Frontal cortex (tissue), 4 donors: Measurements from ENCODE around the gene UBAC2. TPM values are rescaled to one million over a fixed set of nuclear protein-coding genes. Genes with fewer than 3 reads are reported as not detected.

Experiments used
- DNase-seq, 2 donors: peaks; one replicate each; pipeline ENCODE4 v3.0.0; 2012; ENCODE audit warnings: low spot score in 2 of 2
- FAIRE-seq: peaks from 2 replicates; lab custom pipeline; 2012; peaks lifted over from hg19 to GRCh38; lab: Jason Lieb, UNC
- total RNA-seq: library from RNA; depleted of rRNA; stranded (reverse); fragments of >200 nt; gene quantifications from one replicate; pipeline ENCODE4 v1.2.3, GENCODE V29; 2014
- donor health status: control.
- donor health status: control.
- donor health status: control.

UBAC2 gene
- total RNA-seq, 1 donor from 2014 or later = 42.4 TPM

GRCh38 chr13:99417201-99418102, 216.8 kb downstream of the UBAC2 start:
- no peak for FAIRE-seq
- DNase-seq = no peak

GRCh38 chr13:99418103-99418842, 217.6 kb downstream of the UBAC2 start:
- no peak for DNase-seq
- FAIRE-seq = no peak

GRCh38 chr13:99418843-99419140, 218.1 kb downstream of the UBAC2 start:
- no peak for DNase-seq

GRCh38 chr13:99419591-99420243, 219.1 kb downstream of the UBAC2 start:
- no peak for DNase-seq

More at GRCh38 chr13:99418843-99419140, 218.1 kb downstream of the UBAC2 start:
- FAIRE-seq = no peak

GRCh38 chr13:99421271-99421670, 220.6 kb downstream of the UBAC2 start:
- no peak for DNase-seq
- no peak for FAIRE-seq

More at GRCh38 chr13:99419591-99420243, 219.1 kb downstream of the UBAC2 start:
- FAIRE-seq = no peak

- no peak for FAIRE-seq
- no peak for DNase-seq
Measured at GRCh38 chr13:99421758-99422585, 221.3 kb downstream of the UBAC2 start.

GRCh38 chr13:99422586-99423220, 222.0 kb downstream of the UBAC2 start:
- DNase-seq = no peak
- FAIRE-seq = no peak

GRCh38 chr13:99425485-99426341, 225.1 kb downstream of the UBAC2 start:
- no peak for DNase-seq
- no peak for FAIRE-seq

- DNase-seq (no peak), FAIRE-seq (no peak)
Measured at GRCh38 chr13:99426426-99426825, 225.8 kb downstream of the UBAC2 start.

- DNase-seq (no peak), FAIRE-seq (no peak)
Measured at GRCh38 chr13:99429670-99430069, 229.0 kb downstream of the UBAC2 start.

GRCh38 chr13:99431927-99432608, 231.4 kb downstream of the UBAC2 start:
- DNase-seq = no peak

GRCh38 chr13:99432609-99433542, 232.2 kb downstream of the UBAC2 start:
- no peak for FAIRE-seq
- peak in 1 of 2 donors; percentile 55 for DNase-seq

More at GRCh38 chr13:99431927-99432608, 231.4 kb downstream of the UBAC2 start:
- no peak for FAIRE-seq

- no peak for DNase-seq
- FAIRE-seq = no peak
Measured at GRCh38 chr13:99433543-99434075, 233.0 kb downstream of the UBAC2 start.

GRCh38 chr13:99434258-99434788, 233.7 kb downstream of the UBAC2 start:
- DNase-seq = no peak
- no peak for FAIRE-seq

- no peak for DNase-seq
- no peak for FAIRE-seq
Measured at GRCh38 chr13:99435116-99435515, 234.5 kb downstream of the UBAC2 start.

- FAIRE-seq (no peak), DNase-seq (no peak)
Measured at GRCh38 chr13:99435998-99436397, 235.3 kb downstream of the UBAC2 start.
